ENCODE results near the gene TCP11.

The TCP11 gene

GRCh38 chr6:35092362-35093117 is 48.6 kb downstream of the TCP11 start:
- no peak for TF ChIP-seq CTCF (IDR thresholded peaks at IDR 0.05; ENCODE audit: insufficient read depth, low read length, missing control alignments)
- peak; percentile 50 for DNase-seq (ENCODE audit: low read depth, low spot score)
- CTCF ChIA-PET = interaction anchor here (0.9 to 1.7 kb wide), 7 partner anchors 11 to 204 kb away, joined by 3 to 7 read pairs (median 3); partner anchors contain the start of gene TAF11

GRCh38 chr6:35091346-35092083 is 49.6 kb downstream of the TCP11 start:
- ChIA-PET CTCF (interaction anchor here (0.9 to 2.5 kb wide), 6 partner anchors 10 to 150 kb away, joined by 3 to 8 read pairs (median 4); no protein-coding TSS in a partner anchor), POLR2A (no interaction called here)
- DNase-seq (ENCODE audit: low read depth, low spot score) = no peak
- no peak overlapping the region for H3K4me3 ChIP-seq (ENCODE audit: low read depth, low read length)
- no peak for TF ChIP-seq CTCF (IDR thresholded peaks at IDR 0.05; ENCODE audit: insufficient read depth, low read length, missing control alignments)

More at GRCh38 chr6:35092362-35093117, 48.6 kb downstream of the TCP11 start:
- POLR2A ChIA-PET = interaction anchor here (1.1 kb wide), 1 partner anchor 56 kb away, joined by 3 read pairs; no protein-coding TSS in a partner anchor
- H3K4me3 ChIP-seq (ENCODE audit: low read depth, low read length) = no peak overlapping the region

DNA sequence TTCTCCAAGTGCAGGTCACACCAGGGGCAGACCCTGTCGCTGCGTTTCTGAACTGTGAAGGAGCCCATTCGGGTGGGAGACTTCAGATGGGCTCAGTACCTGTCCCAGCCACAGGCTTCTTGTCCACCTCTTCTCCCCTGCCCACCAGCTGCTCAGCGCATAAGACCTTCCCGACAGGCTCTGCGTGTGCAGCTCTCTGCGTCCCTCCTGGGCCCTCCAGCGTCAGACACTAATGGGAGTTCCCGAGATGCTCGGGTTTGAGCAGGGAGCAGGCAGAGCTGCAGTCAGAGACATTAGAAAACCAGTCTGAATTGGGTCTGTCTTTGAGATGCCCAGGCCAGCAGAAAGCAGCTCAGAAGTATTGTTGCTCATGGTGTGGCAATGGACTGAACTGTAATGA is 50.4 kb downstream of the TCP11 start:
- DNase-seq (ENCODE audit: low read depth, low spot score) = no peak
- TF ChIP-seq CTCF (IDR thresholded peaks at IDR 0.05; ENCODE audit: insufficient read depth, low read length, missing control alignments) = no peak
- no peak overlapping the region for H3K4me3 ChIP-seq (ENCODE audit: low read depth, low read length)
- POLR2A ChIA-PET = no interaction called here
- CTCF ChIA-PET = interaction anchor here (1.4 to 2.5 kb wide), 3 partner anchors 49 to 150 kb away, joined by 5 to 8 read pairs (median 6); no protein-coding TSS in a partner anchor

- peak; percentile 71 for DNase-seq (ENCODE audit: low read depth, low spot score)
- ChIA-PET CTCF (interaction anchor here (1.2 to 2.5 kb wide), 4 partner anchors 19 to 151 kb away, joined by 3 to 8 read pairs (median 6); no protein-coding TSS in a partner anchor), POLR2A (no interaction called here)
- TF ChIP-seq CTCF (IDR thresholded peaks at IDR 0.05; ENCODE audit: insufficient read depth, low read length, missing control alignments) = no peak
- H3K4me3 ChIP-seq (ENCODE audit: low read depth, low read length) = no peak overlapping the region
These were observed 51.1 kb downstream of the TCP11 start for GRCh38 chr6:35089935-35090505.

- ChIA-PET CTCF (interaction anchor here (1.2 to 2.5 kb wide), 3 partner anchors 20 to 152 kb away, joined by 3 to 8 read pairs (median 6); no protein-coding TSS in a partner anchor), POLR2A (no interaction called here)
- H3K4me3 ChIP-seq (ENCODE audit: low read depth, low read length) = no peak overlapping the region
- DNase-seq (ENCODE audit: low read depth, low spot score) = no peak
- TF ChIP-seq CTCF (IDR thresholded peaks at IDR 0.05; ENCODE audit: insufficient read depth, low read length, missing control alignments) = no peak
These were observed 51.8 kb downstream of the TCP11 start for GRCh38 chr6:35089216-35089934.

Measured in AG04449 (cell line).